CD14-positive monocyte (primary cell): ENCODE measurements around the gene ST7. TPM values are rescaled to one million over a fixed set of nuclear protein-coding genes. Genes with fewer than 3 reads are reported as not detected.

Source experiments
- DNase-seq, 3 donors: peaks; one replicate each; pipeline ENCODE4 v3.0.0-alpha.2; 2011 to 2022
- H2AFZ ChIP-seq: 2 replicates; pipeline ENCODE4 v1.6.0; 2012; ENCODE audit warnings: mild to moderate bottlenecking, low read depth, low read length, inconsistent platforms; ENCODE audit not compliant: insufficient read depth, poor library complexity, severe bottlenecking
- H3K27ac ChIP-seq, 2 donors: 1 replicate in 1 of 2; 2 replicates in 1 of 2; pipeline ENCODE4 v1.5.1; 2012 to 2013; ENCODE audit warnings: low read length in 2 of 2, control low read depth in 1 of 2, inconsistent platforms in 1 of 2, low read depth in 1 of 2, mild to moderate bottlenecking in 1 of 2
- H3K27me3 ChIP-seq, 2 donors: one replicate each; pipeline versions ENCODE4 v1.6.0 to v1.6.1; 2011 to 2013; ENCODE audit warnings: low read length in 2 of 2; ENCODE audit not compliant: control insufficient read depth in 2 of 2, insufficient read depth in 2 of 2
- H3K36me3 ChIP-seq, 2 donors: replicated peaks in 1 of 2; 1 replicate in 1 of 2; 2 replicates in 1 of 2; pipeline versions ENCODE4 v1.5.1 to v1.6.1; 2012 to 2013; ENCODE audit warnings: low read length in 2 of 2, control low read depth in 1 of 2, inconsistent platforms in 1 of 2, mild to moderate bottlenecking in 1 of 2; ENCODE audit not compliant: insufficient read depth in 2 of 2, control insufficient read depth in 1 of 2
- H3K4me1 ChIP-seq, 2 donors: 1 replicate in 1 of 2; 2 replicates in 1 of 2; pipeline versions ENCODE4 v1.5.1 to v1.6.1; 2012 to 2013; ENCODE audit warnings: low read length in 2 of 2, control low read depth in 1 of 2, inconsistent platforms in 1 of 2, mild to moderate bottlenecking in 1 of 2, moderate library complexity in 1 of 2; ENCODE audit not compliant: insufficient read depth in 2 of 2, control insufficient read depth in 1 of 2
- H3K4me2 ChIP-seq: replicated peaks from 2 replicates; pipeline ENCODE3; 2012; ENCODE audit warnings: low read length, moderate library complexity, mild to moderate bottlenecking; ENCODE audit not compliant: poor library complexity, severe bottlenecking; ENCODE audit errors: extremely low read depth
- H3K4me3 ChIP-seq, 3 experiments: fragments of 200-600 bp in 1 of 3; sonication (generic) in 1 of 3; replicated peaks in 1 of 3; 1 replicate in 2 of 3; 2 replicates in 1 of 3; pipeline ENCODE4 v1.5.1; 2011 to 2013; ENCODE audit warnings: low read length in 3 of 3, mild to moderate bottlenecking in 3 of 3, control low read depth in 2 of 3, low read depth in 2 of 3, inconsistent platforms in 1 of 3, moderate library complexity in 1 of 3
- H3K79me2 ChIP-seq: 2 replicates; pipeline ENCODE4 v1.6.0; 2012; ENCODE audit warnings: mild to moderate bottlenecking, control low read depth, inconsistent platforms, low read length, moderate library complexity; ENCODE audit not compliant: insufficient read depth
- H3K9ac ChIP-seq: 2 replicates; pipeline ENCODE4 v1.6.0; 2017; ENCODE audit warnings: low read length, mild to moderate bottlenecking; ENCODE audit not compliant: insufficient read depth, poor library complexity, severe bottlenecking
- H3K9me3 ChIP-seq, 2 donors: replicated peaks in 1 of 2; 1 replicate in 1 of 2; 2 replicates in 1 of 2; pipeline versions ENCODE4 v1.5.1 to v1.6.1; 2012 to 2013; ENCODE audit warnings: low read length in 2 of 2, control low read depth in 1 of 2; ENCODE audit not compliant: control insufficient read depth in 1 of 2, insufficient read depth in 1 of 2
- H4K20me1 ChIP-seq: 2 replicates; pipeline ENCODE4 v1.6.0; 2012; ENCODE audit warnings: mild to moderate bottlenecking, low read length, control low read depth, moderate library complexity; ENCODE audit not compliant: insufficient read depth
- H3K27ac Mint-ChIP-seq, 7 donors: one replicate each; pipeline ENCODE4 v1.8.0; 2020; ENCODE audit warnings: mild to moderate bottlenecking in 7 of 7, mixed read lengths in 7 of 7, moderate library complexity in 6 of 7, inconsistent platforms in 2 of 7
- H3K27me3 Mint-ChIP-seq, 3 donors: one replicate each; pipeline ENCODE4 v1.8.0; 2021 to 2022; ENCODE audit warnings: low read depth in 3 of 3, mild to moderate bottlenecking in 3 of 3, mixed read lengths in 3 of 3, moderate library complexity in 3 of 3, inconsistent platforms in 1 of 3
- H3K36me3 Mint-ChIP-seq, 2 donors: one replicate each; pipeline ENCODE4 v1.8.0; 2020; ENCODE audit warnings: mixed read lengths in 2 of 2, inconsistent platforms in 1 of 2, mild to moderate bottlenecking in 1 of 2
- H3K4me1 Mint-ChIP-seq: one replicate; pipeline ENCODE4 v1.8.0; 2020; ENCODE audit warnings: mild to moderate bottlenecking, mixed read lengths
- H3K4me3 Mint-ChIP-seq, 2 donors: one replicate each; pipeline ENCODE4 v1.8.0; 2020; ENCODE audit warnings: mild to moderate bottlenecking in 2 of 2, mixed read lengths in 2 of 2, moderate library complexity in 1 of 2
- H3K9me3 Mint-ChIP-seq, 7 donors: one replicate each; pipeline ENCODE4 v1.8.0; 2020 to 2022; ENCODE audit warnings: mixed read lengths in 7 of 7, mild to moderate bottlenecking in 6 of 7, moderate library complexity in 6 of 7, inconsistent platforms in 2 of 7
- CTCF ChIP-seq: fragments of 200-600 bp; IDR thresholded peaks from one replicate; pipeline ENCODE4 v1.8.0; 2022; ENCODE audit warnings: antibody characterized with exemption, mild to moderate bottlenecking
- WGBS: methylation state at CpG from one replicate; pipeline ENCODE4 v1.1.5; 2013; ENCODE audit warnings: missing lambda C conversion rate; ENCODE audit not compliant: insufficient coverage; 5-methylcytosine and 5-hydroxymethylcytosine counted together
- intact Hi-C, 2 donors: fragments of 100-400 bp; cut with micrococcal nuclease; formaldehyde crosslinking; loops; one replicate each; pipeline versions ENCODE4 v1.15.0 to v1.15.1; 2023
- polyA plus RNA-seq, 3 donors: library from polyadenylated mRNA; depleted of rRNA in 1 of 3; unstranded in 2 of 3; stranded (reverse) in 1 of 3; fragments of 300-500 nt in 2 of 3; fragments of >200 nt in 1 of 3; fragmentation: Illumina TruSeq in 2 of 3; gene quantifications; 1 replicate in 2 of 3; 2 replicates in 1 of 3; pipeline ENCODE4 v1.2.3, GENCODE V29; 2012 to 2021

The ST7 gene
- polyA plus RNA-seq, 3 donors: 3.6 to 5.5 (median 4.1) TPM

- intact Hi-C loops: no loop called here
These were observed 10.8 kb upstream of the ST7 start for GRCh38 chr7:116942504-116942903.

GRCh38 chr7:116948934-116949333 is 4.4 kb upstream of the ST7 start:
- DNase-seq: no peak
- no peak overlapping the region for H3K4me3 ChIP-seq
- no peaks in the 10 kb centered on the region for H3K36me3 Mint-ChIP-seq
- no peak overlapping the region for H3K27ac Mint-ChIP-seq
- H3K27me3 ChIP-seq: no peaks in the 10 kb centered on the region
- H3K36me3 ChIP-seq: no peaks in the 10 kb centered on the region
- H3K9ac ChIP-seq: no peak overlapping the region
- H3K27me3 Mint-ChIP-seq: peaks cover 0 to 4% (median 4%) of the 10 kb centered on the region in 3 donors
- no peak overlapping the region for H3K4me3 Mint-ChIP-seq
- no peak overlapping the region for H2AFZ ChIP-seq
- no peak overlapping the region for H3K27ac ChIP-seq
- TF ChIP-seq CTCF: no peak
- H4K20me1 ChIP-seq: no peaks in the 10 kb centered on the region
- no peak overlapping the region for H3K4me2 ChIP-seq
- intact Hi-C loops: no loop called here
- peaks cover 6 to 14% of the 10 kb centered on the region in 2 donors for H3K4me1 ChIP-seq
- H3K79me2 ChIP-seq: no peaks in the 10 kb centered on the region
- 21% methylated on average over 3 of the region's 3 CpGs for WGBS
- H3K9me3 ChIP-seq: no peaks in the 10 kb centered on the region
- peaks cover 0 to 6% (median 2%) of the 10 kb centered on the region in 7 donors for H3K9me3 Mint-ChIP-seq
- peaks cover 10% of the 10 kb centered on the region for H3K4me1 Mint-ChIP-seq

More at GRCh38 chr7:116942504-116942903, 10.8 kb upstream of the ST7 start:
- Histone ChIP-seq H3K9me3 (no peaks in the 10 kb centered on the region), H3K36me3 (no peaks in the 10 kb centered on the region), H3K27ac (no peak overlapping the region), H3K4me3 (no peak overlapping the region), H3K4me1 (no peaks in the 10 kb centered on the region), H4K20me1 (no peaks in the 10 kb centered on the region), H2AFZ (no peak overlapping the region), H3K27me3 (no peaks in the 10 kb centered on the region), H3K9ac (no peak overlapping the region), H3K4me2 (no peak overlapping the region), H3K79me2 (no peaks in the 10 kb centered on the region)
- TF ChIP-seq CTCF: no peak
- Mint-ChIP-seq H3K4me1 (peaks cover 3% of the 10 kb centered on the region), H3K27me3 (peaks cover 0 to 5% (median 2%) of the 10 kb centered on the region in 3 donors), H3K36me3 (no peaks in the 10 kb centered on the region), H3K9me3 (no peaks in the 10 kb centered on the region), H3K27ac (no peak overlapping the region), H3K4me3 (no peak overlapping the region)
- 100% methylated on average over 1 of the region's 2 CpGs for WGBS
- no peak for DNase-seq
